ENCODE data around the gene CSH2.

Gene CSH2

GRCh38 chr17:63837962-63838600 is 35.4 kb downstream of the CSH2 start:
- H3K4me3 ChIP-seq (replicated peaks; ENCODE audit: insufficient read depth, low read length): no peak overlapping the region
- no peaks in the 10 kb centered on the region for H3K27me3 ChIP-seq (ENCODE audit: insufficient read depth, poor library complexity, severe bottlenecking)
- H3K27ac ChIP-seq (replicated peaks): no peak overlapping the region; the same call in 1 of the 2 replicates
- no peak for DNase-seq (ENCODE audit: low read depth in 1 of 2, low spot score in 1 of 2)
- no peak for TF ChIP-seq SPI1 (IDR thresholded peaks at IDR 0.05; ENCODE audit: borderline replicate concordance, low read depth)
- no peak for TF ChIP-seq REST (IDR thresholded peaks at IDR 0.05; ENCODE audit: insufficient replicate concordance, low read depth)
- no peak for TF ChIP-seq POLR2AphosphoS5 (IDR thresholded peaks at IDR 0.05; ENCODE audit: low read depth)
- no peak for TF ChIP-seq GABPA (IDR thresholded peaks at IDR 0.05; ENCODE audit: low read depth)
- TF ChIP-seq CTCF (IDR thresholded peaks at IDR 0.05; ENCODE audit: insufficient read depth, low read length): no peak

- no peak for DNase-seq (ENCODE audit: low read depth in 1 of 2, low spot score in 1 of 2)
- no peaks in the 10 kb centered on the region for H3K27me3 ChIP-seq (ENCODE audit: insufficient read depth, poor library complexity, severe bottlenecking)
- TF ChIP-seq CTCF (IDR thresholded peaks at IDR 0.05; ENCODE audit: insufficient read depth, low read length) (no peak), REST (IDR thresholded peaks at IDR 0.05; ENCODE audit: insufficient replicate concordance, low read depth) (no peak), SPI1 (IDR thresholded peaks at IDR 0.05; ENCODE audit: borderline replicate concordance, low read depth) (no peak), GABPA (IDR thresholded peaks at IDR 0.05; ENCODE audit: low read depth) (no peak), POLR2AphosphoS5 (IDR thresholded peaks at IDR 0.05; ENCODE audit: low read depth) (no peak)
- no peak overlapping the region for H3K27ac ChIP-seq (replicated peaks)
- H3K4me3 ChIP-seq (replicated peaks; ENCODE audit: insufficient read depth, low read length): no peak overlapping the region
These were observed 36.0 kb downstream of the CSH2 start for GRCh38 chr17:63837480-63837879.

- Histone ChIP-seq H3K27me3 (ENCODE audit: insufficient read depth, poor library complexity, severe bottlenecking) (no peaks in the 10 kb centered on the region), H3K27ac (replicated peaks) (no peak overlapping the region), H3K4me3 (replicated peaks; ENCODE audit: insufficient read depth, low read length) (no peak overlapping the region)
- TF ChIP-seq POLR2AphosphoS5 (IDR thresholded peaks at IDR 0.05; ENCODE audit: low read depth) (no peak), GABPA (IDR thresholded peaks at IDR 0.05; ENCODE audit: low read depth) (no peak), CTCF (IDR thresholded peaks at IDR 0.05; ENCODE audit: insufficient read depth, low read length) (no peak), SPI1 (IDR thresholded peaks at IDR 0.05; ENCODE audit: borderline replicate concordance, low read depth) (no peak)
- no peak for DNase-seq (ENCODE audit: low read depth in 1 of 2, low spot score in 1 of 2)
These were observed 36.7 kb downstream of the CSH2 start for GRCh38 chr17:63836811-63837210.

Data from HL-60 (cell line).